A549 (cell line): ENCODE measurements around the gene SGSM2. TPM values are rescaled to one million over a fixed set of nuclear protein-coding genes. Genes with fewer than 3 reads are reported as not detected.

Source experiments
- ATOH8 ChIP-seq: fragments of 250-450 bp; sonication (Bioruptor Pico); IDR thresholded peaks from 2 replicates; pipeline ENCODE4 v1.5.0; 2020; ENCODE audit warnings: low read depth, mild to moderate bottlenecking, moderate library complexity
- BHLHE40 ChIP-seq: IDR thresholded peaks from 2 replicates; pipeline ENCODE4 v1.6.1; 2012; ENCODE audit warnings: low read depth, low read length, inconsistent platforms
- CBX2 ChIP-seq: fragments of 200-600 bp; sonication (generic); IDR thresholded peaks from 2 replicates; pipeline ENCODE4 v1.6.1; 2016; ENCODE audit warnings: low read depth, mild to moderate bottlenecking, borderline replicate concordance
- CBX8 ChIP-seq: fragments of 200-600 bp; sonication (generic); IDR thresholded peaks from 2 replicates; pipeline ENCODE4 v1.6.1; 2016
- CEBPB ChIP-seq, 2 experiments: fragments of >200 bp in 1 of 2; sonication (Bioruptor Twin) in 1 of 2; formaldehyde crosslinking in 1 of 2; IDR thresholded peaks; 2 replicates each; pipeline ENCODE4 v1.6.1; 2012 to 2016
- CHD2 ChIP-seq: fragments of 150-350 bp; IDR thresholded peaks from 2 replicates; pipeline ENCODE4 v1.6.1; 2014; ENCODE audit warnings: low read length; ENCODE audit not compliant: partially characterized antibody
- CHD4 ChIP-seq: fragments of 200-600 bp; sonication (generic); IDR thresholded peaks from 2 replicates; pipeline ENCODE4 v1.6.1; 2016; ENCODE audit warnings: antibody characterized with exemption, mild to moderate bottlenecking, borderline replicate concordance
- CTCF ChIP-seq: fragments of >200 bp; sonication (Bioruptor Twin); formaldehyde crosslinking; IDR thresholded peaks from 3 replicates; pipeline ENCODE4 v1.5.1; 2016
- E2F6 ChIP-seq: IDR thresholded peaks from 2 replicates; pipeline ENCODE4 v1.6.1; 2012; ENCODE audit warnings: low read depth, borderline replicate concordance
- EHMT2 ChIP-seq: fragments of 200-600 bp; sonication (generic); IDR thresholded peaks from 2 replicates; pipeline ENCODE4 v1.6.1; 2016; ENCODE audit warnings: antibody characterized with exemption, low read depth, mild to moderate bottlenecking, moderate library complexity
- FOSB ChIP-seq: fragments of 250-450 bp; sonication (Bioruptor Pico); IDR thresholded peaks from 2 replicates; pipeline ENCODE4 v1.5.0; 2020; ENCODE audit warnings: mild to moderate bottlenecking, moderate library complexity
- HES2 ChIP-seq: fragments of >200 bp; sonication (Bioruptor Twin); formaldehyde crosslinking; IDR thresholded peaks from 2 replicates; pipeline ENCODE4 v1.6.1; 2016
- HEYL ChIP-seq: fragments of 250-450 bp; sonication (Bioruptor Pico); IDR thresholded peaks from 2 replicates; pipeline ENCODE4 v1.8.0; 2021; ENCODE audit warnings: mild to moderate bottlenecking, moderate library complexity
- JUN ChIP-seq, 2 experiments: fragments of >200 bp; sonication (Bioruptor Twin); formaldehyde crosslinking; IDR thresholded peaks; 2 replicates in 1 of 2; 3 replicates in 1 of 2; pipeline ENCODE4 v1.6.1; 2016 to 2017
- JUNB ChIP-seq: fragments of >200 bp; sonication (Bioruptor Twin); formaldehyde crosslinking; IDR thresholded peaks from 2 replicates; pipeline ENCODE4 v1.6.1; 2016
- MAZ ChIP-seq: fragments of 150-350 bp; IDR thresholded peaks from 2 replicates; pipeline ENCODE4 v1.6.1; 2014; ENCODE audit warnings: antibody characterized with exemption, low read depth, low read length, borderline replicate concordance
- NFE2L2 ChIP-seq: fragments of 150-350 bp; conservative IDR thresholded peaks from 2 replicates; pipeline ENCODE4 v1.6.1; 2014; ENCODE audit warnings: low read length
- PBX3 ChIP-seq: IDR thresholded peaks from 2 replicates; pipeline ENCODE4 v1.6.1; 2012
- PHF8 ChIP-seq: fragments of 200-600 bp; sonication (generic); IDR thresholded peaks from 2 replicates; pipeline ENCODE4 v1.6.1; 2016; ENCODE audit warnings: low read depth, mild to moderate bottlenecking, antibody characterized with exemption, moderate library complexity, borderline replicate concordance
- POLR2A ChIP-seq: IDR thresholded peaks from 2 replicates; pipeline ENCODE4 v1.6.1; 2012; ENCODE audit warnings: mild to moderate bottlenecking, low read length
- RARB ChIP-seq: fragments of 250-450 bp; sonication (Bioruptor Pico); IDR thresholded peaks from 2 replicates; pipeline ENCODE4 v1.8.0; 2021; ENCODE audit warnings: mild to moderate bottlenecking, moderate library complexity
- RFX5 ChIP-seq: fragments of 450-650 bp; IDR thresholded peaks from 2 replicates; pipeline ENCODE4 v1.7.1; 2014; ENCODE audit warnings: antibody characterized with exemption, mild to moderate bottlenecking, moderate library complexity
- RNF2 ChIP-seq: fragments of 200-600 bp; sonication (generic); IDR thresholded peaks from 2 replicates; pipeline ENCODE4 v1.6.1; 2016; ENCODE audit warnings: low read depth, mild to moderate bottlenecking, antibody characterized with exemption, moderate library complexity, borderline replicate concordance
- SREBF2 ChIP-seq: fragments of 450-650 bp; IDR thresholded peaks from 2 replicates; pipeline ENCODE4 v1.6.1; 2014; ENCODE audit warnings: mild to moderate bottlenecking, moderate library complexity
- TP53 ChIP-seq: fragments of 250-450 bp; sonication (Bioruptor Pico); IDR thresholded peaks from 2 replicates; pipeline ENCODE4 v1.5.0; 2021; ENCODE audit warnings: mild to moderate bottlenecking, moderate library complexity
- ZC3H11A ChIP-seq: fragments of 450-650 bp; IDR thresholded peaks from 2 replicates; pipeline ENCODE4 v1.6.1; 2014; ENCODE audit warnings: antibody characterized with exemption, mild to moderate bottlenecking
- polyA plus RNA-seq, 4 experiments: library from polyadenylated mRNA; depleted of rRNA in 3 of 4; stranded (reverse); fragments of >200 nt; fragmentation: RNase III in 1 of 4; extraction: RNeasy Plus Mini Kit Qiagen cat#74134 plus additional on column Dnase treatment in 1 of 4; gene quantifications; 2 replicates in 3 of 4; 3 replicates in 1 of 4; pipeline ENCODE4 v1.2.3, GENCODE V29; 2011 to 2017

SGSM2 gene
- polyA plus RNA-seq, 2 of the 4 experiments (the other 2 are of a cell fraction) = 24.9 to 53.3 TPM

- TF ChIP-seq BHLHE40 (no peak), CBX8 (no peak), E2F6 (no peak), POLR2A (0 out of 2 replicates have a peak, but pooled peaks have one; percentile 18), CHD2 (no peak), NFE2L2 (no peak), PBX3 (0 out of 2 replicates have a peak, but pooled peaks have one; percentile 22), RFX5 (0 out of 2 replicates have a peak, but pooled peaks have one; percentile 7), ZC3H11A (no peak), HES2 (no peak), CEBPB (IDR thresholded peaks at IDR 0.05) (no peak), PHF8 (no peak; the same call in 1 of the 2 replicates), CTCF (no peak), FOSB (CRISPR knock-in tag) (no peak), EHMT2 (no peak), SREBF2 (0 out of 2 replicates have a peak, but pooled peaks have one; percentile 12), JUNB (no peak), RNF2 (no peak), TP53 (CRISPR knock-in tag) (peak; percentile 35; the same call in 1 of the 2 replicates), CBX2 (no peak), MAZ (peak; percentile 97), HEYL (no peak), CHD4 (no peak), ATOH8 (CRISPR knock-in tag) (no peak), RARB (CRISPR knock-in tag) (peak; percentile 81; the same call in 1 of the 2 replicates), JUN (IDR thresholded peaks at IDR 0.05) (peak in 1 of 2 experiments; percentile 9; a peak in 2 of 5 replicates)
Observed at GRCh38 chr17:2400877-2401425, 63.6 kb downstream of the SGSM2 start, which contains the start of gene MNT (continued).
